GM18907 (cell line): ENCODE measurements around the gene CD200R1L.
A peak's percentile ranks its signal among the peaks of the same experiment; 100 is the strongest.

Experiments
- ATAC-seq: cut with Tn5 transposase; IDR thresholded peaks from one replicate; pipeline ENCODE4 v1.9.1; 2021; ENCODE audit warnings: mild to moderate bottlenecking, moderate library complexity; ENCODE audit not compliant: unreplicated experiment

Gene CD200R1L

GRCh38 chr3:112822064-112823055 lies 24.3 kb downstream of the CD200R1L start:
- ATAC-seq = no peak

DNA sequence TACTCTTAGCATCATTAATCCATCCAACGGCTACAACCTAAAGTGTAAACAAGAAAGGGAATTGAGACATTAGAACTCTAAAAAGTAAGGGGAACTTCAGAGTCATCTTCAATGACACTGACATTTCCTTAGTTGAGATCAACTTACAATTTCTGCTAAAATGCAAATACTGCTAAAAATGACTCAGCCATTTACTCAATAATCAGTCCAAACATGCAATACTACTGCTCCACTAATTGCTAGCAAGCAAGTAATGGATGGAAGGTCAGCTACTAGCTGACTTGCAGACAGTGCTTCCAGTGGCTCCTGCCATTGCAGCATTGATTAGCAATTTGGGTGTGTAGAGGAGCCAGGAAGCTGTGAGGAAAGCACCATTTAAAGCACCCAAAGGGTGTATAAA lies 28.4 kb downstream of the CD200R1L start:
- ATAC-seq = no peak

GRCh38 chr3:112817797-112818196 lies 28.9 kb downstream of the CD200R1L start:
- no peak for ATAC-seq

DNA sequence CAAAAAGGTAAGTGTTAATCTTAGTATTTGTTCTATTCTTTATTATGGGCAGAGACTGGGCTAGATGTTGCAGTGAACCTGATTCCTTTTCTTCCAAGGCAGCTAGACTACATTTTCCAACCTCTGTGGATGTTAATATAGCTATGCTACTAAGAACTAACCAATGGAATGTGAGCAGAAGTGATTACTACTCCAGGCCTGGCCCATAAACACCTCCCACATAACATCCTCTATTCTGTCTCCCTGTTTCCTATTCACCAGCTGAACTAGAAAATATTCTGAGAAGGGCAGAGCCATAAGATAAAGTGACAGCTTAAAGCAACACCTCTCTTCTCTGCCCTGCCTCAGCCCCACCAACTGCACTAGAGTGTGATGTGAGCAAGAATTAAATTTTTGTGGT lies 29.4 kb downstream of the CD200R1L start:
- ATAC-seq = no peak

DNA sequence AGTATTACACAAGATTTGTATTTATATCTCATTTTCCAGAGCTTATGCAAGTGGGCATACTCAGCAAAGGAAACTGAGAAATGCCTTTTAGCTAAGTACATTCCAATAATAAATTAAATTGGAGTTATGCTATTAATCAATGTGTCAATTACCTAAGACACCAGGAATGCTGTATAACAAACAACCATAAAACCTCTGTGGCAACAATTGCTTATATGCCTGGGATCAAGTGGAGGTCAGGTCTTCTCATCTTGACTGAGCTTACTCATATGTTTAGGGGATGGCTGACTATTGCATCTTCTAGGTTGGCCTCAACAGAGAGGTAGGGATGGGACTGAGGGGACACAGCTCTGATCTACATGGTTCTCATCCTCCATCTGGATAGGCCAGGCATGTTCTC lies 30.7 kb downstream of the CD200R1L start:
- no peak for ATAC-seq

DNA sequence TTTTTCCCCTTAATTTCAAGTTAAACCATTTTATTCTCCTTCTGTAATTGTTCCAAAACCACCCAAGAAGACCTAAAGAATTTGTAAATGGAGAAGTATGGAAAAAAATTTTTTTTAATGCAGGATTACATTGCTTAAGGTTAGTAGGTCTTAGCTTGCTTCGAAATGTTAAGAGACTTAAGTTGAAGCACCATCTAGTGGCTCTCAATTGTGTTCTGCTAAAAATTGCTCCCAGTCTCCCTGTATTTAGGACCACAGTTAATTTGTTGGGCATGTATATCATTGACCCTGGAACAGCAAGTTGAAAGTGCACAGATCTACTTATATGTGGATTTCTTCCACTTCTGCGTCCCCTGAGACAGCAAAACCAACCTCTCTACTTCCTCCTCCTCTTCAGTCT lies 32.4 kb downstream of the CD200R1L start:
- no peak for ATAC-seq

- ATAC-seq = peak; percentile 77
These were observed 32.9 kb downstream of the CD200R1L start for GRCh38 chr3:112813723-112814171.

DNA sequence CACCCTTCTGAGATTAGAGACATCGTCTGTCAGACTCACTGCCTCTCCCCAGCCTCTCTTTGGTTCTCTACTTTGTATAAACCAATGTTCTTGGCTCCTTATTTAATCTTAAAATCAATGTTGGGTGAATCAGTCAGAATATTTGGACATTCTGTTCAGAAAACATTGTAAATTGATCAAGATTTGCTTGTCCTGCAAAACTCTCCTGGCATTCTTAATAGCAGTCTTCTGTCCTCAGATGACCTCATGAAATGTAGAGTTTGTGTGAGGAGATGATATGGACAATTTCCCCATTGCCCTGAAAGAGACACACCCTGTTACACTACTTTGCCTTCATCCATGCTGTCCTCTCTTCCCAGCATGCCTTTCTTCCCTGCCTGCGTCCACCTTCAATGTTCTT lies 33.6 kb downstream of the CD200R1L start:
- no peak for ATAC-seq

DNA sequence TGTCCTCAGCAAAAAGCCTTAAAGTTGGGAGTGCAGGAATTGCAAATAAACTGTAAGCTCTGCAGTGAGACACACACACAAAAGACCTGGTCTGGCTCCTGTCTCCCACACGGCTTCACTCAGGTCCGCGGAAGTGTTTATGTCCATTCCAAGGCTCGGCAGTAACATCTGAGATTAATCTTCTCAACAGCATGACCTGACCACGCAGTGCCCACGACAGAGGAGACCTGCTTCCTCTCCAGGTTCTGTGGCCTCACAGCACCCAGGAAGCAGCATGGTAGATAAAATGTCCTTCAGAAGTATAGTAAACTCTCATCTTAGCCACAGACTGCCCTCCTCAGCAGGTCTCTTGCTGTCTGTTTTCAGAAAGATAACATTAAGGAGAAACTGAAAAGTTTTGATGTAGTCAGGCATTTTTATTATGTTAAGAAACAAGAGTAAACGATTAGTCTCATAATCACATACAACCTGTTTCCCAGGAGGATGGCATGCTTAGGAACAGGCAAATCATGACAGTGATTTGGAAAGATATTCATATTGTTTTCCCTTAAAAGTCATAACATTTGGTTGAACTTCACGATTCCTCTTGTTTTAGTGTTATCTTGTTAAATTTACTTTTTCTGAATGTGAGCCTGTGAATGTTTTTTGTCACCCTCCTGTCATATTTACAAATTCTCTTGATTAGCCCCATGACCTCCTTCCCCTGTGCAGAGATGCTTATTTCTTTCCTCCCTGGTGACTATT lies 34.6 kb downstream of the CD200R1L start:
- no peak for ATAC-seq

DNA sequence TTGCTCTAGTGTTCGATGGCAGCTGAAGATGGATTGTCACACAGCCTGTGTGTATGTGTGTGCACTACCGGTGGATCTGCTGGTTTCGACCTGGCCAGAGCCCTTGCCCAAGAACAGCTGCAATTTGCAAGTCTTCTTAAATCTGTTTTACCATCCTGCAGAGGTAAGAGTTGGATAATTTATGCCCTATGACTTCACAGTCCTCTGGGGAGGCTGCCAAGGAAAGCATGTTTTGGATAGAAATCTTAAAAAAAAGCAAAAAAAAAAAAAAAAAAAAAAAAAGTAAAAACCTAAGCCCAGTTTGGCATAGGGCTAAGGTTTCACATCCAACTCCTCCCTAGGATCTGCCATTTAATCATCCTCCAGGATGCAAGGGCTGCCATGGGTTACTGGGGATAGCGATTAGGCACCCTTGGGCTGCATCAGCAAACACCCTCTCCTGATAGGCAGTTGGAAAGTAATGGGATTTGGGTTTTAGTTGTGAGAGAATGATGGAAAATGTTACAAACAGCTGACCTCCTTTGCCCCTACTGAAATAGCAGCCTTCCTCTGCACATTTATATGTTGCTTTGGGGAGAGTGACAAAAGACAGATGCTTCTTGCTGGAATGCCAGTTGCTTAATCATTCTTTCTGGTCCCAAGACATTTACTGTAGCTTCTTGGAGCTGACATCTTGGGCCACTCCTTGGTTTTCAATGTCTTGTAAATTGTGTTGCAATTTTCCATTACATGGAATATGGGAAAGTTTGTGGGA lies 35.4 kb downstream of the CD200R1L start:
- no peak for ATAC-seq

- ATAC-seq = no peak
These were observed 36.1 kb downstream of the CD200R1L start for GRCh38 chr3:112810561-112810960.

DNA sequence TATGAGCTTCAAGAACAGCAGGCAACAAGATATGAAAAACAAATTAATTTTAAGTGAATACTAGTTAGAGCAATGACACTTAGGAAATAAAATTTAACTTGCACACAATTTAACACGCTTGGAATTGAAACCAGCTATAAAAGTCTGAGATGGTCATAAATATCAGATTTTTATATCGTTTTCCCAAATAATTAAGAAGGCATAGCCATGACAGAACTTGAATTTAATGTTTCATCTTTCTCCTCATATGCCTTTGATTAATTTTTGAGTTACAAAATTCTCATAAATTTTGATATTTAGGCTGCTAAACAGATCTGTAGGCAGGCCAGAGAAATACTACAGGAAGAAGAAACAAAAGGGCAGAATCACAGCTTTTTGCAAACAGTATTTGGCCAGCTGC lies 38.5 kb downstream of the CD200R1L start:
- ATAC-seq = no peak

DNA sequence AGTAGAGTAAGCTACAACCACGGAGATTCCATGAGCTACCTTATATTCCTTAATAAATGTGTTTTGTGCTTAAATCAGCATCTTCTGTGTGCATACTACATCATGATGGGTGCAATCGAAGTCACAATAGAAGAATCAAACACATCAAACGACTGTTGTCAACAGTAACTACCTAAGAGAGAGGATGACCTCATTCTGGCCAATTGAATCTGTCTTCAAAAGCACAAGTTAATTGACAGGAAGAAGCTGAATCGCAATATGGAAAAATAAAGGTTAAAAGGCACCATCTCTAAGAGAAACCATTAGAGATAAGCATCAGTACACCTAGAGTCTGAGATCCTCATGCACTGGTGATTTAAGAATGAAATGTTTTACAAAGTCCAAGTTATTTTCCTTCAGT lies 39.0 kb downstream of the CD200R1L start:
- ATAC-seq = no peak

DNA sequence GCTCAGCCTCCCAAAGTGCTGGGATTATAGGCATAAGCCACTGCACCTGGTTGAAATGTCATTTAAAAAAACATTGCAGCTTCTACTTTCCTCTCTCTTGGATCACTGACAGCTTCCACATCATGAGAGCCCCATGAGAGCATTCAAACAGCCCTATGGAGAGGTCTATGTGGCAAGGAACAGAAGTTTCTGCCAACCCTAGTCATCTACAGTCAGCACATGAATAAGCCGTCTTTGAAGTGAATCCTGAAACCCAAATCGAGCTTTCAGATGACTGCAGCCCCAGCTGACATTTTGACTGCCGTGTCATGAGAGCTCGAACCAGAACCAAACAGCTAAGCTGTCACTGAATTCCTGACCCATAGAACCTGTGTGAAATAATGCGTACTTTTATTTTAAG lies 39.8 kb downstream of the CD200R1L start:
- ATAC-seq = no peak

DNA sequence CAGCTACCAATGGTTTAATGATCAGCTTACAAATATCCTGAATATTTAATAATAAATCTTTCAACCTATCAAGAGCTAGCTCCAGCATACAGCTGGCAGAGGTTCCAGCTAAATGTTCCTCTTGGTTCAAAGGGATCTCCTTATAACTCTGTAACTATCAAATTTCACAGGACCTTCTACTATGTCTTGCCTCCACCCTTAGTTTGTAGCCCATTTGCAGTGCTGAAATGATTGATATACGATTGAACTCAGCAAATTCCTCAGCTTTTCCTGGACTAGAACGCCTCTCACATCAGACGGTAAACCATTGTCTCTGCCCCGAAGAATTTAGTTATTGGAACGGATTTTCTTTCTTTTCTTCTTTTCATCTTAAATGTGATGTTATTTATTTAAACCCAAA lies 41.5 kb downstream of the CD200R1L start:
- no peak for ATAC-seq

DNA sequence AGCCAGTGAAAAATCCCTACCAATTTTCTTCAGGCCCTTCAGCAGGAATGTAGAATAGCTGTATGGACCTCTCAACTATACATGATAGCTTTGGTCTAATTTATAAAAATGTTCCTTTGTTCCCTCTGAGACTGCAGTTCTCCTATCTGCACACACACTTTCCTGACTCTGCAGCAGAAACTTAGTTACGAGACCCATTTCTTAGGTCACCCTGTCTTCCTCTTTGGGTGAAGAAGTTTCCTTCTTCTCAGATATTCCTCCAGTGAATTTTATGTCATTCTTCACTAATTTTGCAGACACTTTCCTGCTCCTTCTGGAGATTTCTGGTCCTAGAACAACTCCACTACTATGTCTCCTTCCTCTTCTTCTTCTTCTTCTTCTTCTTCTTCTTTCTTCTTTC lies 42.6 kb downstream of the CD200R1L start:
- ATAC-seq = no peak

DNA sequence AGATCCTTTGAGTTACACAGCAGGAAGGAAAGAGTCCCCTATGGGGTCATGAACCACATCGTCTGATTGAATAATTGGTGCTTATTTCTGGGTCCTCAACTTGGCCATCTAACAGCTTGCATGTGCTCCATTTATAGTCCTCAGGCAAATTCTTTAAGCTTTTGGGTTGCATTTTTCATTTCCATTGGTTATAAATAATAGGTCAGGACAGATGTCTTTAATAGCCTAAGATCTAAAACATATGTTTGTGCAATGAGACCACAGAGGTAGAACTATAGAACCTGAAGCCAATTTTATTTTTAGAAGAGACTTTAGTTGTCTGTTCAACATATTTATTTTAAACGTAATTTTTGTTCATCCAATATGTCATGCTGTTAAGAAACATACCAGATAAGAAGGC lies 43.2 kb downstream of the CD200R1L start:
- ATAC-seq = no peak

GRCh38 chr3:112802338-112802737 lies 44.3 kb downstream of the CD200R1L start:
- no peak for ATAC-seq

GRCh38 chr3:112799946-112800345 lies 46.7 kb downstream of the CD200R1L start:
- no peak for ATAC-seq

DNA sequence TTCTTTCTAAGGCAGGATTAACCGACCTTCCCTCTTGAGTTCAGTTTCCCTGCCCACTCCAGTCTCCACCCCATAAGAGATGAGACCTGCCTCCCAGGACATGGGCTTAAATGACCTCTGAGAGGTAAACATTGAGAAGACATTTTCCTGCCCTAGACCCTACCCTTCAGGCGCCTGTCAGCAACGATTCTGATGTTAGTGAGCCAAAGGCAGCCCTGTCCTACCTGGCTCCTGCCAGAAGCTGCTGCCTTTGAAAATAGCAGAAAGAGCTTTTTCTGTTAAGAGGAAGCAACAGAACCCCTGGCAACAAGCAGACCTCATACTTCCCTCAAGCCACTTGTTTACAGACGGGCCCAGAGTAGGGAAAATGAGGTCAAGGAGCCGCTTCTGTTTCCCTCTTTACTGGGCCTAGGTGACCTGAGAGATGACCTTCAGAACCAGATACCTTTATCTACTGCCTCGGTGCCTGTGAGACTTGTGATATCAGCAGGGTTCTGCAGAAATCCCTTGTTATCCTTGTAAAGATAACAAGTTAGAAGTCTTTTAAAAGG lies 52.0 kb downstream of the CD200R1L start:
- no peak for ATAC-seq
